Mucosa of descending colon (tissue), 3 donors: ENCODE results near the gene KCTD6. TPM values are rescaled to one million over a fixed set of nuclear protein-coding genes. Genes with fewer than 3 reads are reported as not detected.
A peak's percentile ranks its signal among the peaks of the same experiment; 100 is the strongest.

Source experiments
- ATAC-seq: fragments of 200-7000 bp; cut with Tn5 transposase; one replicate; pipeline ENCODE4 v1.9.1; 2020; ENCODE audit warnings: mild to moderate bottlenecking, moderate library complexity
- DNase-seq, 3 donors: peaks; one replicate each; pipeline ENCODE4 v3.0.0-alpha.2; 2020
- H3K36me3 ChIP-seq: fragments of 200-600 bp; one replicate; pipeline ENCODE4 v1.8.0; 2021; ENCODE audit warnings: low read depth, mild to moderate bottlenecking
- H3K4me1 ChIP-seq: fragments of 200-600 bp; one replicate; pipeline ENCODE4 v1.8.0; 2021; ENCODE audit warnings: low read depth, mild to moderate bottlenecking
- H3K4me3 ChIP-seq: fragments of 200-600 bp; one replicate; pipeline ENCODE4 v1.8.0; 2021; ENCODE audit warnings: mild to moderate bottlenecking
- H3K9me3 ChIP-seq: fragments of 200-600 bp; one replicate; pipeline ENCODE4 v1.8.0; 2021; ENCODE audit warnings: mild to moderate bottlenecking
- intact Hi-C, 2 donors: fragments of 100-400 bp; cut with DNase I in 1 of 2; cut with micrococcal nuclease in 1 of 2; formaldehyde crosslinking; loops; one replicate each; pipeline versions ENCODE4 v1.11.0 to v1.11.1; 2022; cut with DNase I, micrococcal nuclease
- total RNA-seq, 3 donors: library from RNA; stranded (reverse); fragmentation: NEBNext Ultra II Directional in 2 of 3; extraction: Animal tissue kit (Norgen Biotek cat#: 25700) in 2 of 3; gene quantifications; one replicate each; pipeline versions ENCODE4 v1.2.1 to v1.2.4, GENCODE V29; 2021 to 2023
- TF ChIP-seq, protein P1 (sequence below): fragments of 200-600 bp; IDR thresholded peaks from one replicate; pipeline ENCODE4 v1.8.0; 2022; ENCODE audit warnings: antibody characterized with exemption, mild to moderate bottlenecking
- donor health status: DM: no; HTN: no; CAD: no; lungs with moderate emphysema.
- donor health status: DM: no; HTN: no; CAD: no.
- donor health status: DM: no; HTN: yes; CAD: no.

The KCTD6 gene
- total RNA-seq, 3 donors from 2014 or later: 6.5 to 11.4 (median 8.7) TPM

DNA sequence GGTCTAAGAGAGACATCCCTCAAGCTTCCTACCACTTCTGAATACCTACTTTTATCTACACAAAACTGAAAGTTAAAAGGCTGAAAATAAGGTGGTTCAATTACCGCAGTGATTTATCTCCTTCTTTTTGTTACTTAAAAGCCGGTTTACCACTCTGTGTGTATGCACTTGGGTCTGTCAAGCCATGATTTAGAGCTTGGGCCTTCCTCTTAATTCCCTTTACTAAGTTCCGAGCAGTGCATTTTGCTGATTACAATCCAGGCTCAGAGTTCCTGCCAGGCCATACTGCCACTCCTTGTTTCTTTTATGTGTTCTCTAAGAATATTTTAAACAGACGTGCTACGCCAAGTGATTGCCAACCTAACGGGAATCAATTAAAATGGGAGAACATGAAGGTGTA is 16.5 kb downstream of the KCTD6 start:
- Histone ChIP-seq H3K36me3 (no peaks in the 10 kb centered on the region), H3K9me3 (no peaks in the 10 kb centered on the region), H3K4me3 (no peak overlapping the region), H3K4me1 (no peaks in the 10 kb centered on the region)
- intact Hi-C loops: no loop called here
- DNase-seq (no peak), ATAC-seq (no peak)
- TF ChIP-seq, protein P1, sequence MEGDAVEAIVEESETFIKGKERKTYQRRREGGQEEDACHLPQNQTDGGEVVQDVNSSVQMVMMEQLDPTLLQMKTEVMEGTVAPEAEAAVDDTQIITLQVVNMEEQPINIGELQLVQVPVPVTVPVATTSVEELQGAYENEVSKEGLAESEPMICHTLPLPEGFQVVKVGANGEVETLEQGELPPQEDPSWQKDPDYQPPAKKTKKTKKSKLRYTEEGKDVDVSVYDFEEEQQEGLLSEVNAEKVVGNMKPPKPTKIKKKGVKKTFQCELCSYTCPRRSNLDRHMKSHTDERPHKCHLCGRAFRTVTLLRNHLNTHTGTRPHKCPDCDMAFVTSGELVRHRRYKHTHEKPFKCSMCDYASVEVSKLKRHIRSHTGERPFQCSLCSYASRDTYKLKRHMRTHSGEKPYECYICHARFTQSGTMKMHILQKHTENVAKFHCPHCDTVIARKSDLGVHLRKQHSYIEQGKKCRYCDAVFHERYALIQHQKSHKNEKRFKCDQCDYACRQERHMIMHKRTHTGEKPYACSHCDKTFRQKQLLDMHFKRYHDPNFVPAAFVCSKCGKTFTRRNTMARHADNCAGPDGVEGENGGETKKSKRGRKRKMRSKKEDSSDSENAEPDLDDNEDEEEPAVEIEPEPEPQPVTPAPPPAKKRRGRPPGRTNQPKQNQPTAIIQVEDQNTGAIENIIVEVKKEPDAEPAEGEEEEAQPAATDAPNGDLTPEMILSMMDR: no peak

- no peaks in the 10 kb centered on the region for H3K9me3 ChIP-seq
- no peaks in the 10 kb centered on the region for H3K4me1 ChIP-seq
- TF ChIP-seq, protein P1: no peak
- no peaks in the 10 kb centered on the region for H3K36me3 ChIP-seq
- intact Hi-C loops: no loop called here
- ATAC-seq (no peak), DNase-seq (no peak)
- no peak overlapping the region for H3K4me3 ChIP-seq
Measured at GRCh38 chr3:58514405-58514804, 22.5 kb downstream of the KCTD6 start.

- DNase-seq: no peak
- Histone ChIP-seq H3K36me3 (no peaks in the 10 kb centered on the region), H3K4me3 (no peak overlapping the region)
Measured at GRCh38 chr3:58518291-58518789, 26.4 kb downstream of the KCTD6 start.

DNA sequence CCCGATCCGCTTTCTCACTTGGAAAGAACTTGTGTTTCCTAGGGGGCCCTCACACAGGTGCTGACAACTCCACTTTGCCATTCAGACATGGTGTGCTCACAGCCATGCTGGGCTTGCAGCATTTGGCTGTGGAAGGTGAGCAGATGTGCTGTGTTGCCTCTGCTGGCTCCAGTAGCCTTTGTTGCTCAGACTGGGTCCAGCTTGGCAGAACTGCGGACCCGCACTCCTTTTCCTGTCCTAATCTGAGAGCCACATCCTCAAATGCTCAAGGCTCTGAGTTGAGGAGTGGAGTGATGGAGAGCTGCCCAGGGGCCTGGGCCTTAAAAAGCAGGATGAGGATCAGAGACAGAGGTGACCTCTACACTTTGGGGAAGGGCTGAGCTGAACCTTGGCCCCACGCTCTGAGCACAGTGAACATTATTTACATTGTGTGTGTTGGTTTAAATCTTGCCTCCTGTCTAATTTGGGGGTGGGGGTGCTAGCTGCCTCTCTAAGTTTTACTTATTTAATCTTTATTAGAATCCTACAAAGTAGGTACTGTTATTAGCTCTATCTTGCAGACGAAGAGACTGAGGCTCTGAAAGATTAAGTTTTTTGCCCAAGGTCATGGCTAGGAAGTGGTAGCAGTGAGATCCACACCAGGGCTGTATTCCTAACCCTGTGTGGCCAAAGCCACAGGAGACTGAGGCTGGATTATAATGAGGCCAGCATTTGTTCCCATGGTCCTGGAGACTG is 27.9 kb downstream of the KCTD6 start:
- DNase-seq (no peak), ATAC-seq (no peak)
- Histone ChIP-seq H3K4me3 (no peak overlapping the region), H3K9me3 (no peaks in the 10 kb centered on the region), H3K4me1 (no peaks in the 10 kb centered on the region), H3K36me3 (no peaks in the 10 kb centered on the region)
- intact Hi-C loops: no loop called here
- TF ChIP-seq, protein P1: no peak

More at GRCh38 chr3:58518291-58518789, 26.4 kb downstream of the KCTD6 start:
- intact Hi-C loops: no loop called here
- TF ChIP-seq, protein P1: no peak
- Histone ChIP-seq H3K9me3 (no peaks in the 10 kb centered on the region), H3K4me1 (no peaks in the 10 kb centered on the region)
- peak; percentile 23 for ATAC-seq

DNA sequence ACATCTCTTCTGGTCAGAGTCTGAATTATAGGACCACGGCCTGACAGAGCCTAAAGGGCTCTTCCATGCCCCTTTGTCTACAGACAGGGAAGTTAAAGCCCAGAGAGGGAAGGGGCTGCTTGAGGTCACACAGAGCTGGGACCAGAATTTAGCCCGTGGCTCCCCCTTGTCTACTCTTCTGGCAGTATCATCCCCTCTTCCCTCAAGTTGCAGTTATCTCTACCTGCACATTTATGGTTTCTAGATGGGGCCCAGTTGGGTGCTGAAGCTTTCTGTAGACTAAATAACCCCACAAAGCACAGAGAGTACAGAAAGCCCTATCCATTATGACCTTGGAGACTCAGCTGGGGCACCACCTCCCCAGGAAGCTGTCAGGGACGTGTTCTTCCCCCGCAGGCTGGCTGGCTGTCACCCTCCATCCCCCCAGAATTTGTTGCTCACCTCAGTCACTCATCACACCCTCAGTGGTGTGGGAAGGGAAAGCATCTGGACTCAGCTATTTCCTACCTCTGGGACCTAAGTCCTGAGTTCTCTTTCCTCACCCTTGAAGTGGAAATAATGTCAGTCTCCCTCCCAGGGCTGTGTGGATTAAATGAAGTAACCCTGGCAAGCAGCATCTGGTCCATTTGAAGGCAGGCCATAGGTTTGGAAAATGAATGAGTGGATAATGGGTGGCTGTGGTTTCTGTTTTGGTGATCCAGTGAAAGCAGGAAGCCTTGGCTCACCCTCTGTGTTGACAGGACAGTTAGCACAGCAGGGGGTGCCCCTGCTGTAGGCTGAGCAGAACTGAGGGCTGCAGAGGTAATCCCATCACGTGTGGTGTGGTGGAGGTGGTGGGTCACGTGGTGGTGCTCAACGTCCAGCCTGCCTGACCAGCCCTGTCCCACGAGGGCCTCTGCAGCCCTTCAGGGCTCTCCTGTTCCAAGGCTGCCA is 28.8 kb downstream of the KCTD6 start:
- no peaks in the 10 kb centered on the region for H3K9me3 ChIP-seq
- intact Hi-C loops: no loop called here
- DNase-seq: no peak
- H3K36me3 ChIP-seq: no peaks in the 10 kb centered on the region
- no peaks in the 10 kb centered on the region for H3K4me1 ChIP-seq
- ATAC-seq: peak; percentile 25
- H3K4me3 ChIP-seq: no peak overlapping the region
- TF ChIP-seq, protein P1: no peak
